GM23338 (cell line): ENCODE results near the gene RIPOR3.

Experiments used
- CTCF ChIP-seq, 2 experiments: fragments of 200-600 bp in 1 of 2; sonication (generic) in 1 of 2; conservative IDR thresholded peaks; 2 replicates each; pipeline versions ENCODE4 v1.5.1 to v1.6.1; 2016 to 2017; ENCODE audit warnings: antibody characterized with exemption in 2 of 2, low read depth in 2 of 2, mild to moderate bottlenecking in 2 of 2, moderate library complexity in 1 of 2
- TF ChIP-seq, protein P1 (sequence below): IDR thresholded peaks from one replicate; pipeline ENCODE4 v1.6.1; 2018; ENCODE audit warnings: antibody characterized with exemption; ENCODE audit not compliant: unreplicated experiment

DNA sequence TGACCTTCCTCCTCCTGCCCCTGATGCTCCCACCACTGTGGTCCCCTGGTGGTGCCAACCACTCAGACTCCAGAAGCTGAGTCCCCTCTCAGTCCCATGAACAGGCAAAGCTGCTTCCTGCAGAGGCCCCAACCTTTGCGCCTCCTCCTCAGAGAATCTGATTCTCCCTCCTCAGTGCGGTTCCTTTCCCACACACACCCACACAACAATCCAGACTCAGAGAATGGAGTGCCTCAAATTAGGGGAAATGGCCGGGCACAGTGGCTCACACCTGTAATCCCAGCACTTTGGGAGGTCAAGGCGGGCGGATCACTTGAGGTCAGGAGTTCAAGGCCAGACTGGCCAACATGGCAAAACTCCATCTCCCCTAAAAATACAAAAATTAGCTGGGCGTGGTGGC lies 23.0 kb downstream of the RIPOR3 start:
- no peak for TF ChIP-seq CTCF (conservative IDR thresholded peaks at IDR 0.05; ENCODE audit: low read depth in 2 of 2)
- TF ChIP-seq, protein P1, sequence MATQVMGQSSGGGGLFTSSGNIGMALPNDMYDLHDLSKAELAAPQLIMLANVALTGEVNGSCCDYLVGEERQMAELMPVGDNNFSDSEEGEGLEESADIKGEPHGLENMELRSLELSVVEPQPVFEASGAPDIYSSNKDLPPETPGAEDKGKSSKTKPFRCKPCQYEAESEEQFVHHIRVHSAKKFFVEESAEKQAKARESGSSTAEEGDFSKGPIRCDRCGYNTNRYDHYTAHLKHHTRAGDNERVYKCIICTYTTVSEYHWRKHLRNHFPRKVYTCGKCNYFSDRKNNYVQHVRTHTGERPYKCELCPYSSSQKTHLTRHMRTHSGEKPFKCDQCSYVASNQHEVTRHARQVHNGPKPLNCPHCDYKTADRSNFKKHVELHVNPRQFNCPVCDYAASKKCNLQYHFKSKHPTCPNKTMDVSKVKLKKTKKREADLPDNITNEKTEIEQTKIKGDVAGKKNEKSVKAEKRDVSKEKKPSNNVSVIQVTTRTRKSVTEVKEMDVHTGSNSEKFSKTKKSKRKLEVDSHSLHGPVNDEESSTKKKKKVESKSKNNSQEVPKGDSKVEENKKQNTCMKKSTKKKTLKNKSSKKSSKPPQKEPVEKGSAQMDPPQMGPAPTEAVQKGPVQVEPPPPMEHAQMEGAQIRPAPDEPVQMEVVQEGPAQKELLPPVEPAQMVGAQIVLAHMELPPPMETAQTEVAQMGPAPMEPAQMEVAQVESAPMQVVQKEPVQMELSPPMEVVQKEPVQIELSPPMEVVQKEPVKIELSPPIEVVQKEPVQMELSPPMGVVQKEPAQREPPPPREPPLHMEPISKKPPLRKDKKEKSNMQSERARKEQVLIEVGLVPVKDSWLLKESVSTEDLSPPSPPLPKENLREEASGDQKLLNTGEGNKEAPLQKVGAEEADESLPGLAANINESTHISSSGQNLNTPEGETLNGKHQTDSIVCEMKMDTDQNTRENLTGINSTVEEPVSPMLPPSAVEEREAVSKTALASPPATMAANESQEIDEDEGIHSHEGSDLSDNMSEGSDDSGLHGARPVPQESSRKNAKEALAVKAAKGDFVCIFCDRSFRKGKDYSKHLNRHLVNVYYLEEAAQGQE: no peak
